ENCODE measurements around the gene BMAL2.

Gene BMAL2

GRCh38 chr12:27332714-27333402 is at the start of gene BMAL2:
Gene BMAL2, plus strand, starts transcription at chr12:27332836. Its CDS starts 237 bp downstream, at chr12:27333073.
- Histone ChIP-seq H3K4me3 (ENCODE audit: low read length) (peak within 1 kb of the TSS; percentile 65), H3K36me3 (ENCODE audit: insufficient read depth, low read length) (no peaks in the 10 kb centered on the region), H3K27me3 (ENCODE audit: insufficient read depth, low read length) (no peaks in the 10 kb centered on the region), H3K4me1 (ENCODE audit: insufficient read depth, low read length) (peaks cover 22% of the 10 kb centered on the region), H2AFZ (ENCODE audit: low read depth, low read length) (peak within 1 kb of the TSS; percentile 89), H3K9me3 (ENCODE audit: low read length) (no peaks in the 10 kb centered on the region)

- no peak overlapping the region for H3K4me3 ChIP-seq (ENCODE audit: low read length)
- no peaks in the 10 kb centered on the region for H3K9me3 ChIP-seq (ENCODE audit: low read length)
- no peak overlapping the region for H2AFZ ChIP-seq (ENCODE audit: low read depth, low read length)
- peaks cover 14% of the 10 kb centered on the region for H3K4me1 ChIP-seq (ENCODE audit: insufficient read depth, low read length)
- H3K27me3 ChIP-seq (ENCODE audit: insufficient read depth, low read length) = no peaks in the 10 kb centered on the region
- no peaks in the 10 kb centered on the region for H3K36me3 ChIP-seq (ENCODE audit: insufficient read depth, low read length)
Observed at GRCh38 chr12:27284021-27284420, 48.6 kb upstream of the BMAL2 start.

DNA sequence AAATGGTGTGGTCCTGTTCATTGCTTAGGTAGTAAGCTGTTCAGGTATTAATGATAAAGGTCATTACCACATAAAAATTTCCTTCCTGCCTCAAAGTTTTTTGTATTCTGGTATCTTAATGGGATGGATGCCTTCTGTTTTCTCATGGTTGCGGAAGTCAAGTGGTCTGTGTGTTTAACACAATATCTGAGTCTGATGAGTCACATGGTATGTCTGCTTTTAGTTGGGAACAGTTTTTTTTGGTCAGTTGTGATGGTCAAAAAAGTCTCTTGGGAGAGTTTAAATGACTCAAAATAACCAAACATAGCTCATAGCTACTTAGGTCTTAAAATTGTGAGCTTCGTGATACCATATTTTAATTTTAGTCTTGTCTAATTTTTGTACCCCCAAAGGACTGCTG is 47.9 kb upstream of the BMAL2 start:
- no peak overlapping the region for H2AFZ ChIP-seq (ENCODE audit: low read depth, low read length)
- peaks cover 14% of the 10 kb centered on the region for H3K4me1 ChIP-seq (ENCODE audit: insufficient read depth, low read length)
- H3K27me3 ChIP-seq (ENCODE audit: insufficient read depth, low read length) = no peaks in the 10 kb centered on the region
- H3K36me3 ChIP-seq (ENCODE audit: insufficient read depth, low read length) = no peaks in the 10 kb centered on the region
- no peaks in the 10 kb centered on the region for H3K9me3 ChIP-seq (ENCODE audit: low read length)
- no peak overlapping the region for H3K4me3 ChIP-seq (ENCODE audit: low read length)

DNA sequence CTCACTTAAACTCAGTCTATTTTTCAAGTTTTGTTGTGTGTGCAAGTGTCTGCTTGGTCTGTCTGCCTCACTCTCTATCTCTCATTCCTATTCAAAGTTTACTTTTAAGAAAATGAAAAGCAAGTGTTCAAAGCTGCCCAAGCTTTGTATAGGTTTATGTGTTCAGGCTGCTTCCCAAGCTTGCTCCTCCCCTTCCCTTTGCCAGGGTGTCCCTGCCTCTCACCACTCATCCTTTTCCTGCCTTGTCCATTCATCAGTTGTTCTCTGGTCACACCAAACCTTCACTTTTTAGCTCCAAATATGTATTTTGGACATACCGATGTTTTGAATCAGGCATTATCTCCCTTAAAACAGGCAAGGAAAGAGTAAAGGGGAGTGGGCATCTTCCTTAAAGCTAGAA is 47.2 kb upstream of the BMAL2 start:
- H3K4me1 ChIP-seq (ENCODE audit: insufficient read depth, low read length) = peaks cover 17% of the 10 kb centered on the region
- no peaks in the 10 kb centered on the region for H3K9me3 ChIP-seq (ENCODE audit: low read length)
- no peak overlapping the region for H3K4me3 ChIP-seq (ENCODE audit: low read length)
- H3K36me3 ChIP-seq (ENCODE audit: insufficient read depth, low read length) = no peaks in the 10 kb centered on the region
- H2AFZ ChIP-seq (ENCODE audit: low read depth, low read length) = no peak overlapping the region
- no peaks in the 10 kb centered on the region for H3K27me3 ChIP-seq (ENCODE audit: insufficient read depth, low read length)

DNA sequence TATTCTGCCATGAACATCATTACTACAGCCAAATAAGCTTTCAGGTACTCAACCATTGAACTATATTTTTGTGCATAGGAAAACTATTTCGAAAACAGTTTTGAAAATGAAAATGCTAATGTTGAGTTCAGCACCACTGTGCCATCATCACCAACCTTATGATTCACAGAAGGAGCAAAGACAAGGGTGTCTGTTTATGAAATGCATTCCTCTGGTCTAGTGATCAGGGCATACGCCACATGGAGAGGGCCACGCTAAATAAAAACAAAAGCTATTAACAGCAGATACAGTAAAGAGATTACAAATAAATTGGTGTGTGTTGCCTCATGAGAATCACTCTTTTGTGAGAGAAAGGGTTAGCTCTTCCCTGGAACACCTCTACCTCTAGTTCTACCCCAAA is 43.2 kb upstream of the BMAL2 start:
- Histone ChIP-seq H2AFZ (ENCODE audit: low read depth, low read length) (no peak overlapping the region), H3K9me3 (ENCODE audit: low read length) (no peaks in the 10 kb centered on the region), H3K36me3 (ENCODE audit: insufficient read depth, low read length) (no peaks in the 10 kb centered on the region), H3K4me3 (ENCODE audit: low read length) (no peak overlapping the region), H3K4me1 (ENCODE audit: insufficient read depth, low read length) (peaks cover 21% of the 10 kb centered on the region), H3K27me3 (ENCODE audit: insufficient read depth, low read length) (no peaks in the 10 kb centered on the region)

DNA sequence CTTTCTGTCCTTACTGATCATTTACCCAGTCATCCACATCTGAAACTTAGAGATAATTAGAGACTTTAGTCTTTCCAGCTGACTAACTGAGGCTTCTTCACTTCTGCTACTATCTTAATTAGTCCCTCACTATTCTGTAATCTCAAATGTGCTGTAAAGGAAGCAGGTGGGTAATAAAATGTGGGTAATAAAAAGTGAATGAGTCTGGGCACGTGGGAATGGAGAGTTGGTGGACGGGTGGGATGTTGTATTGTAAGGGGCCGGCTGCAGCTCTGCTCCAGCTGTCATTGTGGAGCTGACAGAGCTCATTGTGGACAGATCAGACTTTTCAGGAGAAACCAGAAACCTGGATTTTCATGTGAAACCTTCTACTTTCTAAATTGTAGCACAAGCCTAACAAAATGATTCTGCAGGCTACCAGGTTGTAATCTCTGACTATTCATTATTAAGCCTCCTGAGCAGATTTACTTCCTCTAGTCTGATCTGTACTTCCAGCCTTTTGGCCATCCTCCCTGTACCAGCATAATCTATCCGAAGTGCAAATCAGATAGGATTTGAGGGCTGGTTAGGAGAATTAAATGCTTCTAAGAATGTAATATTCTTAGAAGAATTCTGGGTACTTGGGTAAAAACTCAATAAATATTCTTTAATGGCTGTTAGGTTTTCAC is 42.0 kb upstream of the BMAL2 start:
- Histone ChIP-seq H3K9me3 (ENCODE audit: low read length) (no peaks in the 10 kb centered on the region), H3K27me3 (ENCODE audit: insufficient read depth, low read length) (no peaks in the 10 kb centered on the region), H3K4me3 (ENCODE audit: low read length) (no peak overlapping the region), H3K36me3 (ENCODE audit: insufficient read depth, low read length) (no peaks in the 10 kb centered on the region), H3K4me1 (ENCODE audit: insufficient read depth, low read length) (peaks cover 9% of the 10 kb centered on the region), H2AFZ (ENCODE audit: low read depth, low read length) (no peak overlapping the region)

GRCh38 chr12:27291862-27292261 is 40.8 kb upstream of the BMAL2 start:
- Histone ChIP-seq H3K4me3 (ENCODE audit: low read length) (no peak overlapping the region), H3K36me3 (ENCODE audit: insufficient read depth, low read length) (no peaks in the 10 kb centered on the region), H2AFZ (ENCODE audit: low read depth, low read length) (no peak overlapping the region), H3K4me1 (ENCODE audit: insufficient read depth, low read length) (peaks cover 7% of the 10 kb centered on the region), H3K27me3 (ENCODE audit: insufficient read depth, low read length) (no peaks in the 10 kb centered on the region), H3K9me3 (ENCODE audit: low read length) (no peaks in the 10 kb centered on the region)

DNA sequence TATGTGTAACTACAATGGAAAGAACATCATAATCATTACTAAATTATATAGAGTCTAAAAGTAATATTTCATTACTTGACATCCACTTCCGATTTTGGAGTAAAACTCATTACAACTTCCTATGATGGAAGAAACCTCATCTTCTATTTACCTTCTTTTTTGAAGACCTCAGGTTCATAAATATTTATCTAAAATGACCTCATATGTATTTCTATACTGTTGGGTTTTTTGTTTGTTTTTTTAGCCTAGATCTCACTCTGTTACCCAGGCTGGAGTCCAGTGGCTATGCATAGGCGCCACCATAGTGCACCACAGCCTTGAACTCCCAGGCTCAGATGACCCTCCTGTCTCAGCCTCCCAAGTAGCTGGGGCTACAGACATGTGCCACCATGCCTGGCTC is 39.9 kb upstream of the BMAL2 start:
- Histone ChIP-seq H3K27me3 (ENCODE audit: insufficient read depth, low read length) (no peaks in the 10 kb centered on the region), H3K36me3 (ENCODE audit: insufficient read depth, low read length) (peaks cover 4% of the 10 kb centered on the region), H2AFZ (ENCODE audit: low read depth, low read length) (no peak overlapping the region), H3K4me1 (ENCODE audit: insufficient read depth, low read length) (peaks cover 7% of the 10 kb centered on the region), H3K9me3 (ENCODE audit: low read length) (no peaks in the 10 kb centered on the region), H3K4me3 (ENCODE audit: low read length) (no peak overlapping the region)

- no peak overlapping the region for H2AFZ ChIP-seq (ENCODE audit: low read depth, low read length)
- peaks cover under 1% of the 10 kb centered on the region for H3K9me3 ChIP-seq (ENCODE audit: low read length)
- H3K4me1 ChIP-seq (ENCODE audit: insufficient read depth, low read length) = peaks cover 7% of the 10 kb centered on the region
- H3K4me3 ChIP-seq (ENCODE audit: low read length) = no peak overlapping the region
- peaks cover 9% of the 10 kb centered on the region for H3K36me3 ChIP-seq (ENCODE audit: insufficient read depth, low read length)
- no peaks in the 10 kb centered on the region for H3K27me3 ChIP-seq (ENCODE audit: insufficient read depth, low read length)
Observed at GRCh38 chr12:27293463-27293862, 39.2 kb upstream of the BMAL2 start.

DNA sequence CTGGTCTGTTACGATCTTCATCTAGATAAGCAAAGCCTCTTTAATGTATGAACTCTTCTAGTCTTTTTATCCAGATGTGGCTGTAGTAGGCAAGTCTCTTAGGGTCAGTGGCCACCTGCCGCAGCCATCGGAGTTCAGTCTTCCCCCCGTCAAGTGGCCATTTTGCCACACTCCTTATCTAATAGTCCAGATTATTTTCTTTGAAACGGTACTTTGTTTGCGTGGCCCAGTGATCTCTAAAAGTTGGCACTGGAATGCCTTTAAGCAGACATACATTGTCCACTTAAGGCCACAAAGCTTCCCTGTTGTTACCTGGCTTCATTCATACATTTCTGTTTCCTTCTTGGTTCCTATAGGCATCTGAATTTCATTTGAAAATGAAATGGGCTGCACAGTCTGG is 36.0 kb upstream of the BMAL2 start:
- Histone ChIP-seq H3K36me3 (ENCODE audit: insufficient read depth, low read length) (peaks cover 31% of the 10 kb centered on the region), H3K4me3 (ENCODE audit: low read length) (no peak overlapping the region), H3K27me3 (ENCODE audit: insufficient read depth, low read length) (no peaks in the 10 kb centered on the region), H3K4me1 (ENCODE audit: insufficient read depth, low read length) (no peaks in the 10 kb centered on the region), H3K9me3 (ENCODE audit: low read length) (peaks cover 9% of the 10 kb centered on the region), H2AFZ (ENCODE audit: low read depth, low read length) (no peak overlapping the region)

- Histone ChIP-seq H3K4me3 (ENCODE audit: low read length) (no peak overlapping the region), H3K27me3 (ENCODE audit: insufficient read depth, low read length) (no peaks in the 10 kb centered on the region), H2AFZ (ENCODE audit: low read depth, low read length) (no peak overlapping the region), H3K9me3 (ENCODE audit: low read length) (peaks cover 9% of the 10 kb centered on the region), H3K36me3 (ENCODE audit: insufficient read depth, low read length) (peaks cover 34% of the 10 kb centered on the region), H3K4me1 (ENCODE audit: insufficient read depth, low read length) (no peaks in the 10 kb centered on the region)
Observed at GRCh38 chr12:27297566-27297965, 35.1 kb upstream of the BMAL2 start.

DNA sequence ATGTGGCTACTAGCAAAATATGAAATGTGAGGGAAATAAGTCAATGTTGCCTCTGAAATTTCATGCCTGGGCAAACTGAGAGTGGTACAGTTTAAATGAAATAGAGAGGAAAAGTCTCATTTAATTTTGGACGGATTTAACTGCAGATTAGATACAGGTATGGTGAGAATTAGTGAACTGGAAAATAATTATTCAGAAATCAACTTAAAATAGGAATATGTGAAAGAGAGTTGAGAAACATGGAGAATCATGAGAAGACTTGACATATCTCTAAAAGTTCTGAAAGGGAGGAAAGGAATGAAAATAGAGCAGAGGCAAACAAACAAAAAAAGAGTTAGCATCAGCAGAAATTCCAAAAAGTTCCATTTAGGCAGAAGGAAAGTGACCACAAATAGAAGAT is 33.5 kb upstream of the BMAL2 start:
- no peaks in the 10 kb centered on the region for H3K4me1 ChIP-seq (ENCODE audit: insufficient read depth, low read length)
- H2AFZ ChIP-seq (ENCODE audit: low read depth, low read length) = no peak overlapping the region
- no peaks in the 10 kb centered on the region for H3K27me3 ChIP-seq (ENCODE audit: insufficient read depth, low read length)
- peaks cover 43% of the 10 kb centered on the region for H3K36me3 ChIP-seq (ENCODE audit: insufficient read depth, low read length)
- no peak overlapping the region for H3K4me3 ChIP-seq (ENCODE audit: low read length)
- H3K9me3 ChIP-seq (ENCODE audit: low read length) = peaks cover 9% of the 10 kb centered on the region

DNA sequence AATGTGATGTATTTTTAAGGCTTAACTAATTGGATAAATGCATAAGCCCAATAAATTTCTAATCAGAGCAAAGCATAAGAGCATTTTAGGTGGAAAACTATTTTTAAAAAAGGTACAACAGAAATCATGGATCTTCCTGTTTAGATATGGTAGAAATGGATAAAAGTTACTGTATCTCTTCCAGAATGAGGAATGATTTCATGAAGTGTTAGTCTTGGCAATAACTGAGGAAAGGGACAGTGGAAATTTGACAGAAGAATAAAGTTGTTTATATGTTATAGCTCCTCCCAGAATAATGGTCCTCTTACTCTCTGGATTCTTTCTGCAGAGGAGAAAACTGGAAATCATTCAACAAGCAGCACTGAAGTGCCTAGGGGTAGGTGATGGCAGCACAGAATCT is 32.4 kb upstream of the BMAL2 start:
- Histone ChIP-seq H3K36me3 (ENCODE audit: insufficient read depth, low read length) (peaks cover 43% of the 10 kb centered on the region), H3K27me3 (ENCODE audit: insufficient read depth, low read length) (no peaks in the 10 kb centered on the region), H3K4me3 (ENCODE audit: low read length) (no peak overlapping the region), H3K4me1 (ENCODE audit: insufficient read depth, low read length) (no peaks in the 10 kb centered on the region), H2AFZ (ENCODE audit: low read depth, low read length) (no peak overlapping the region), H3K9me3 (ENCODE audit: low read length) (peaks cover 9% of the 10 kb centered on the region)

Measured in neuron (in vitro differentiated cells).